Measurements from ENCODE around the gene PLAAT5. TPM values are rescaled to one million over a fixed set of nuclear protein-coding genes. Genes with fewer than 3 reads are reported as not detected.

Gene PLAAT5
- polyA plus RNA-seq, 3 donors = 0.07 to 0.62 TPM; not detected in 1

DNA sequence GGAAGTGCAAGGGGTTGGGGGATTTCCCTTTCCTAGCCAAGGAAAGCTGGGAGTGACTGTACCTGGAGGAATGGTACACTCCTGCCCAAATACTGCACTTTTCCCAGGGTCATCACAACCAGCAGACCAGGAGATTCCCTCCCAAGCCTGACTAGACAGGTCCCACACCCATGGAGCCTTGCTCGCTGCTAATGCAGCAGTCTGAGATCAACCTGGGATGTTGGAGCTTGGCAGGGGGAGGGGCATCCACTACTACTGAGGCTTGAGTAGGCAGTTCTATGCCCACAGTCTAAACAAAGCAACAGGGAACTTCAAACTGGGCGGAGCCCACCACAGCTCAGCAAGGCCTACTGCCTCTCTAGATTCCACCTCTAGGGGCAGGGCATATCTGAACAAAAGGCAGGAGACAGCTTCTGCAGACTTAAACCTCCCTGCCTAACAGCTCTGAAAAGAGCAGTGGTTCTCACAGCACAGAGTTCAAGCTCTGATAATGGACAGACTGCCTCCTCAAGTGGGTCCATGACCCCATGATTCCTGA lies 62.9 kb downstream of the PLAAT5 start:
- Mint-ChIP-seq H3K9me3 (peaks cover 2 to 20% (median 6%) of the 10 kb centered on the region in 7 donors), H3K27me3 (ENCODE audit: low read depth in 3 of 3) (peaks cover 4 to 8% (median 8%) of the 10 kb centered on the region in 3 donors), H3K4me3 (no peak overlapping the region), H3K4me1 (no peaks in the 10 kb centered on the region), H3K27ac (no peak overlapping the region), H3K36me3 (no peaks in the 10 kb centered on the region)
- DNase-seq = no peak
- H3K4me2 ChIP-seq (replicated peaks; ENCODE audit: extremely low read depth, low read length, poor library complexity, severe bottlenecking) = no peak overlapping the region
- H3K4me1 ChIP-seq (ENCODE audit: control insufficient read depth in 1 of 2, insufficient read depth in 2 of 2, low read length in 2 of 2) = no peaks in the 10 kb centered on the region
- no CpG with 5 or more reads among the region's 2 CpGs for WGBS (ENCODE audit: insufficient coverage)
- H3K9ac ChIP-seq (ENCODE audit: insufficient read depth, low read length, poor library complexity, severe bottlenecking) = no peak overlapping the region
- H3K9me3 ChIP-seq (replicated peaks in 1 of 2; ENCODE audit: control insufficient read depth in 1 of 2, insufficient read depth in 1 of 2, low read length in 2 of 2) = peaks cover 3 to 4% of the 10 kb centered on the region in 2 donors
- H3K27ac ChIP-seq (ENCODE audit: low read depth in 1 of 2, low read length in 2 of 2) = no peak overlapping the region
- no peaks in the 10 kb centered on the region for H3K36me3 ChIP-seq (replicated peaks in 1 of 2; ENCODE audit: control insufficient read depth in 1 of 2, insufficient read depth in 2 of 2, low read length in 2 of 2)
- H3K4me3 ChIP-seq (replicated peaks in 1 of 3; ENCODE audit: low read depth in 2 of 3, low read length in 3 of 3) = no peak overlapping the region
- no peaks in the 10 kb centered on the region for H3K27me3 ChIP-seq (ENCODE audit: control insufficient read depth in 2 of 2, insufficient read depth in 2 of 2, low read length in 2 of 2)
- intact Hi-C loops (cut with micrococcal nuclease) = no loop called here
- TF ChIP-seq CTCF (IDR thresholded peaks at IDR 0.05) = no peak
- H2AFZ ChIP-seq (ENCODE audit: insufficient read depth, low read depth, low read length, poor library complexity, severe bottlenecking) = no peak overlapping the region
- H4K20me1 ChIP-seq (ENCODE audit: insufficient read depth, low read length) = no peaks in the 10 kb centered on the region
- H3K79me2 ChIP-seq (ENCODE audit: insufficient read depth, low read length) = no peaks in the 10 kb centered on the region

DNA sequence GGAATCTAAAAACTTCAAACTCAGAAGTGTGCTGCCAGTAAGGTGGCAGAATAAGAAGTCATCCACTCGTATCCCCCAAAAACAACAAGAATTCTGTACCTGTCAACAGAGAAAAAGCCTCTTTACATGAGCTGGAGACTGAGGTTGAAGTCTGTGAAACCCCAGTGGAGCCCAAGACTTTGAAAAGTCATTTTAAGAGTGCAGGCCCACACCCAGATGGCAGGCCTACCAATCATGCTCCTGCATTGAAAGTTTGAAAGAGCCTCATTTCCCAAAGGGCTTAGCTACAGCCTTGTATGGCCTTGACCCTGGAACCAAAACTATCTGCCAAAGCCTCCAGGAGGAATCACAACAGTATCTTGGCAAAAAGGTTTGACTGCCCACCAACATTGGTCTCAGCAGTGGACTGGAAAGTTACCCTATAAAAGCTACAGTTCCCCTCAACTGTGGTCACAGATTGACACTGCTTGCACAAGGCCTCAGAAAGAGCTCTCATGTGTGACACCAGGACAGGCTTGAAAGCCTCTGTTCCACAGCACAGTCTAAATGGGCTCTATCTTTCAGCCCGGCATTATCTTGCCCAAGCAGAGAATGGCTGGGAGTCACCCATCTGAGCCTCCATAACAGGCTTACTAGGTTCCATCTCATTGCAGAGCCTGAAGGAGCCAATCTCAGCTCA lies 73.7 kb downstream of the PLAAT5 start:
- Mint-ChIP-seq H3K27me3 (ENCODE audit: low read depth in 3 of 3) (peaks cover 0 to 11% (median 7%) of the 10 kb centered on the region in 3 donors), H3K9me3 (peaks cover 7 to 20% (median 10%) of the 10 kb centered on the region in 7 donors), H3K4me3 (no peak overlapping the region), H3K4me1 (no peaks in the 10 kb centered on the region), H3K36me3 (no peaks in the 10 kb centered on the region), H3K27ac (no peak overlapping the region)
- H4K20me1 ChIP-seq (ENCODE audit: insufficient read depth, low read length) = no peaks in the 10 kb centered on the region
- intact Hi-C loops (cut with micrococcal nuclease) = no loop called here
- H3K27ac ChIP-seq (ENCODE audit: low read depth in 1 of 2, low read length in 2 of 2) = no peak overlapping the region
- H3K4me3 ChIP-seq (replicated peaks in 1 of 3; ENCODE audit: low read depth in 2 of 3, low read length in 3 of 3) = no peak overlapping the region
- no peak overlapping the region for H2AFZ ChIP-seq (ENCODE audit: insufficient read depth, low read depth, low read length, poor library complexity, severe bottlenecking)
- TF ChIP-seq CTCF (IDR thresholded peaks at IDR 0.05) = no peak
- H3K4me1 ChIP-seq (ENCODE audit: control insufficient read depth in 1 of 2, insufficient read depth in 2 of 2, low read length in 2 of 2) = no peaks in the 10 kb centered on the region
- H3K79me2 ChIP-seq (ENCODE audit: insufficient read depth, low read length) = no peaks in the 10 kb centered on the region
- no peak overlapping the region for H3K4me2 ChIP-seq (replicated peaks; ENCODE audit: extremely low read depth, low read length, poor library complexity, severe bottlenecking)
- no peak overlapping the region for H3K9ac ChIP-seq (ENCODE audit: insufficient read depth, low read length, poor library complexity, severe bottlenecking)
- H3K36me3 ChIP-seq (replicated peaks in 1 of 2; ENCODE audit: control insufficient read depth in 1 of 2, insufficient read depth in 2 of 2, low read length in 2 of 2) = no peaks in the 10 kb centered on the region
- WGBS (ENCODE audit: insufficient coverage) = 71% methylated on average over 1 of the region's 2 CpGs
- H3K9me3 ChIP-seq (replicated peaks in 1 of 2; ENCODE audit: control insufficient read depth in 1 of 2, insufficient read depth in 1 of 2, low read length in 2 of 2) = peaks cover 4 to 11% of the 10 kb centered on the region in 2 donors
- no peak for DNase-seq
- H3K27me3 ChIP-seq (ENCODE audit: control insufficient read depth in 2 of 2, insufficient read depth in 2 of 2, low read length in 2 of 2) = no peaks in the 10 kb centered on the region

Other genes with a start within 250 kb of the PLAAT5 start
- gene SLC22A25, start 247.6 kb downstream of the PLAAT5 start, polyA plus RNA-seq = not detected
- gene SLC22A9, start 121.4 kb downstream of the PLAAT5 start, polyA plus RNA-seq = not detected
- gene LGALS12, start 14.9 kb upstream of the PLAAT5 start, polyA plus RNA-seq = 10 to 100 TPM in 2 of 3 donors, 1 to 10 TPM in 1; 6.8 to 16.3 (median 13.5) TPM
- gene PLAAT4, start 45.6 kb upstream of the PLAAT5 start, polyA plus RNA-seq = 100 to 1,000 TPM in 2 of 3 donors, 10 to 100 TPM in 1; 55.2 to 119 (median 101) TPM
- gene PLAAT2, start 72.2 kb upstream of the PLAAT5 start, polyA plus RNA-seq = not detected
- gene PLAAT3, start 123.3 kb upstream of the PLAAT5 start, polyA plus RNA-seq = 10 to 100 TPM; 20.2 to 67.3 (median 34.2) TPM
- gene ATL3, start 180.2 kb upstream of the PLAAT5 start, polyA plus RNA-seq = 10 to 100 TPM; 10.6 to 25.5 (median 22.7) TPM
- gene RTN3, start 190.3 kb upstream of the PLAAT5 start, polyA plus RNA-seq = 100 to 1,000 TPM; 123 to 341 (median 232) TPM